ENCODE results near the gene FURIN.
"Not testable (repeated sequence)": the region's sequence is repeated elsewhere in the genome, so short reads cannot be mapped to it uniquely, and the experiment has no call there.

FURIN gene

DNA sequence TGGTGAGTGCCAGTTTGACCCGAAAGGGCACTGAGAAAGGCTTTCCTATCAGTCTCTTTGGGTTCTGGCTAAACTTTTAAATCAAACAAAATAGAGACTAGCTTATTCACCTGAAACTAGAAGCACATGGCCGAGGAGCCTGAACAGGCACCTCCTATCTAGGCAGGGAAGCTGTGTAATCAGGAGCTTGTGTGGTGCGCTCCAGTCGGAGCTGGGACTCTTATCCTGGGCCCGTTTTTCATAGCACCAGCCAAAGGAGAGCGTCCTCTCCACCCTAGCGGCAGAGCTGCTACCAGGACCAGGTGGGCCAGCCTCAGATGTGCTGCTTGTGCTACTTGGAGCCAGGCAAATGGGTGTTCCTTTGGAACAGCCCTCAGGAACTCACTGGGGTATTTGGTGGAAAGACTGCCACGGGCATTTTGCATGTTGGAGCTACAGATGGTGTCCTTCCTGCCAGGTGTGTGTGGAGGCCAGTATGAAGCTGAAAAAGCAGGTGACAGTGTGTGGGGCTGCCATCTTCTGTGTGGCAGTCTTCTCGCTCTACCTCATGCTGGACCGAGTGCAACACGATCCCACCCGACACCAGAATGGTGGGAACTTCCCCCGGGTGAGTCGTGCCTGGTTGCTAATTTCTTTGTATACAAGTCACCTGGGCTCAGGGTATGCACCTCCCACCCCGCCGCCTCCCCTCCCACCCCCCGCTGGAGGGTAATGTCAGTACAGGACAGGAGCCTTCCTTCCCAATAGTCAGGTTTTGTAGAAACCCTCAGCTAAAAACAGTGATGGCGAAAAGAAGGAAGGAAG, 35.5 kb downstream of the FURIN start:
- no peak for DNase-seq

DNA sequence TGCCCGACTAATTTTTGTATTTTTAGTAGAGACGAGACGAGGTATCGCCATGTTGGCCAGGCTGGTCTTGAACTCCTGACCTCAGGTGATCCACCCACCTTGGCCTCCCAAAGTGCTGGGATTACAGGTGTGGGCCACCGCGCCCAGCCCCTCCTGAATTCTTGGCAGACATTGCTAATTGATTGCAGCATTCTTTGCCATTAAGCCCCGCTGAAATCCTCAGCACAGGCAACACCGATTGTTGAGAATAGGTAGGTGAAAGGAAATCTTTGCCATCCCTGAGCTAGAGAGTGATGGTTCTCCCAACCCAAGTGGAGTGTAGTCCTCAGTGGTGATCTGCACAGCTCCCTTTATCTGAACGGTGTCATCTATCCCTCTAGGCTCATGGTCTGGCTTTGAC, 36.4 kb downstream of the FURIN start:
- no peak for DNase-seq

DNA sequence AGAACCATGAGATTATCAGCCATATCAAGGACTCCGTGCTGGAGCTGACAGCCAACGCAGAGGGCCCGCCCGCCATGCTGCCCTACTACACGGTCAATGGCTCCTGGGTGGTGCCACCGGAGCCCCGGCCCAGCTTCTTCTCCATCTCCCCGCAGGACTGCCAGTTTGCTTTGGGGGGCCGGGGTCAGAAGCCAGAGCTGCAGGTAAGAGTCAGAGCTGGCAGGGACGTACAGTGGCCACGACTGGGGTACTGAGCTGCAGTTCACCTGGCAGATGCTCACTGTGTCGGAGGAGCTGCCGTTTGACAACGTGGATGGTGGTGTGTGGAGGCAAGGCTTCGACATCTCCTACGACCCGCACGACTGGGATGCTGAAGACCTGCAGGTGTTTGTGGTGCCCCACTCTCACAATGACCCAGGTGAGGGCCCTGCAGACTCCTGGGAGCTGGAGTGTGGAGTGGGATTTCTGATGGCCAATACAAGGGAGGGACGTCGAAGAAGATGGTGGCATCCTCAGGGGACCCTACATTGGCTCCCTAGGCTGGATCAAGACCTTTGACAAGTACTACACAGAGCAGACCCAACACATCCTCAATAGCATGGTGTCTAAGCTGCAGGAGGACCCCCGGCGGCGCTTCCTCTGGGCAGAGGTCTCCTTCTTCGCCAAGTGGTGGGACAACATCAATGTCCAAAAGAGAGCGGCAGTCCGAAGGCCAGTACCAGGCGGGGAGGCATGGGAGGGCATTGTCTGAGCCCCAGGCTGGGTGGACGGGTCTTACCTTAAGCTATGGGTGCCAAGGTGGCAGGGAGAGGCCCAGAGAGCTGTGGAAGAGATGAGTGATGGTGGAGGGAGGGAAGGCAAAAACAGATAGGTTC, 37.2 kb downstream of the FURIN start:
- DNase-seq, result no peak

DNA sequence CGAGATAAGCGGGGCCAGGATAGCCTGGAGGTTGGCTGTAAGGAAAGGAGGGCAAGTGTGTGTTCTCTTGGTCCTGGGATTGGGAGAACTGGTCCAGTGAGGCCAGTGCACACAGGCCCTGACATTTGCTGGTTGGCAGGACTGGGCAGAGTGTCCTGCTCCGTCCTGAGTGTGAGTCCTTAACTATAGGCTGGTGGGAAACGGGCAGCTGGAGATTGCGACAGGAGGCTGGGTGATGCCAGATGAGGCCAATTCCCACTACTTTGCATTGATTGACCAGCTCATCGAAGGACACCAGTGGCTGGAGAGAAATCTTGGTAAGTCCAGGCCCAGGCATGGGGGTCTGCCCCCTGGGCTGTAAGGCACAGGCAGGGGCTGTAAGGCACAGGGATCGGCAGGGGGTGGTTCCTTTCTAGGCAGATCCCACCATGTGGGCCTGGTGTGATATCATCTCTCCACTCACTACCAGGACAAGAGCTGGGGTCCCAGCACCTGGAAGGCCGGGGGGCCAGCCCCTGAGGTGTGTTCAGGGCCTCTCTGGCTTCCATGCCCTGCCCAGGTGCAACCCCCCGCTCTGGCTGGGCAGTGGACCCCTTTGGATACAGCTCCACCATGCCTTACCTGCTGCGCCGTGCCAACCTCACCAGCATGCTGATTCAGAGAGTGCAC, 37.9 kb downstream of the FURIN start:
- DNase-seq, result no peak

DNA sequence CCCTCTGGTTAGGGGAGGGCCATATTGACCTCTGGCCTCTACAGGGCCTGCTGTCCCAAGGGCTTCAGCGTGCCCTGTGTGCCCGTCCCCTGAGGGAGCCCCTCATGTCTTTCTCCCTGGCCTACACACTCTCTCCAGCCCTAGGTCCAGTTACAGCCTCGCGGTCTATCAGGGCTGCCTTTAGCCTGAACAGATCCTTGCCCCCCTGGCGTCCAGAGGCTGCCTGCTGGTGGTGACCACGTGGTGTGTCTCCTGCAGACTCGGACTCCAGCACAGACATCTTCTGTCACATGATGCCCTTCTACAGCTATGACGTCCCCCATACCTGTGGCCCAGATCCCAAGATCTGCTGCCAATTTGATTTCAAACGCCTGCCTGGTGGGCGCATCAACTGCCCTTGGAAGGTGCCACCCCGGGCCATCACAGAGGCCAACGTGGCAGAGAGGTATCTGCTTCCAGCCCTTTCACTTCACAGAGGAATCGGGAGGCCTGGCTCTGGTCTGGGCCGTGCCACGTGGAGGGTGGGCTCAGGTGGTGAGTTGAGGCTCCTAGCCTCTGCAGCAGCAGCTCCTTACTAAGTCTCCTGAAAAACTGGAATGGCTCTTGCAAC, 38.8 kb downstream of the FURIN start:
- no peak for DNase-seq

DNA sequence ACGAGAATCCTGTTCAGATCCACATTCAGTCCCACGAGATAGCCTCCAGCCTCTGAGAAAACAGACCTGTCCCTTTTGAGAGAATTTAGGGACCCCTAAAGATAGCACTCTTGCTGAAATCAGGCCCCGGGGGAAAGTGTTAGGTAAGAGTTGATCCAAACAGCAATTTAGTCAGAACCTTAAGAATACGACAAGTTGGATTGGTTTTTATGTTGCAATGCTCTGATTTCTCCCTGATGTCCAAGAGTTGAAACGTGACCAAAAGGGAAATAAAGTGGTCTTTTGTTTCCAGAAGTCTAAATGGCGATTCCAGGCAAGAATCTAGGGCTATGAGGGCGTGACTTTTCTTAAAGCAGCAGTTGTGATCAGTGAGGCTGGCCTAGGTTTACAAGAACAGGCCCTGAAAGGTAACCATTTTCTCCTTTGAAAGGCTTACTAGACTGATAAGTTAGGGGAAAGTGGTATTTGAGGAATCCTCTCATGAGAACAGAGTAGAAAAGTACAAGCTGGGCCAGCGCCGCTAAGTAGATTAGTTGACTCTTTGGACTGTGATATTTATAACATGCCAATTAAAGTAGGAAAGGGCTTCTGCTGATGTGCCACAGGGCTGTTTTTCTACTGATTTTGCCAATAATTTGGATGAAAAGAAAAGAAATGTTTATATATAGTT, 39.6 kb downstream of the FURIN start:
- no peak for DNase-seq

DNA sequence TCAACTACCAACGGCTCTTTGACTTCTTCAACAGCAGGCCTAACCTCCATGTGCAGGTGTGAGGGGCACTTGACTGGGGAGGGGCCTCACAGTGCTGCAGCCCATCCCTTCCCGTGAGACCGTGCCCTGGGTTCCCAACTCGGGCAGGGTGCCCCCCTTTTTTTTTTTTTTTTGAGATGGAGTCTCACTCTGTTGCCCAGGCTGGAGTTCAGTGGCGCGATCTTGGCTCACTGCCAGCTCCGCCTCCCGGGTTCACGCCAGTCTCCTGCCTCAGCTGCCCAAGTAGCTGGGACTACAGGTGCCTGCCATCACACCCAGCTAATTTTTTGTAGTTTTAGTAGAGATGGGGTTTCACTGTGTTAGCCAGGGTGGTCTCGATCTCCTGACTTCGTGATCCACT, 41.1 kb downstream of the FURIN start:
- not testable (repeated sequence) for DNase-seq

DNA sequence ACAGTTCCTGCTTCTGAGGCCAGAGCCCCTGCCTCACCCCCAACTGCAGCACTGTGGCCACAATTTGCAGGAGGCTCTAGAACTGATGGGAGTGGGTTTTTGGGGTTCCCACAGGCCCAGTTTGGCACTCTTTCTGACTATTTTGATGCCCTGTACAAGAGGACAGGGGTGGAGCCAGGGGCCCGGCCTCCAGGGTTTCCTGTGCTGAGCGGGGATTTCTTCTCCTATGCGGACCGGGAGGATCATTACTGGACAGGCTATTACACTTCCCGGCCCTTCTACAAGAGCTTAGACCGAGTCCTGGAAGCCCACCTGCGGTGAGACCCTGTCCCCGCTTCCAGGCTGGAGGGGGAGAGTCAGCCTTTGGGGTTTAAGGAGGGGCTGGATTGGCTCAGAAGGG, 41.6 kb downstream of the FURIN start:
- DNase-seq, result no peak

DNA sequence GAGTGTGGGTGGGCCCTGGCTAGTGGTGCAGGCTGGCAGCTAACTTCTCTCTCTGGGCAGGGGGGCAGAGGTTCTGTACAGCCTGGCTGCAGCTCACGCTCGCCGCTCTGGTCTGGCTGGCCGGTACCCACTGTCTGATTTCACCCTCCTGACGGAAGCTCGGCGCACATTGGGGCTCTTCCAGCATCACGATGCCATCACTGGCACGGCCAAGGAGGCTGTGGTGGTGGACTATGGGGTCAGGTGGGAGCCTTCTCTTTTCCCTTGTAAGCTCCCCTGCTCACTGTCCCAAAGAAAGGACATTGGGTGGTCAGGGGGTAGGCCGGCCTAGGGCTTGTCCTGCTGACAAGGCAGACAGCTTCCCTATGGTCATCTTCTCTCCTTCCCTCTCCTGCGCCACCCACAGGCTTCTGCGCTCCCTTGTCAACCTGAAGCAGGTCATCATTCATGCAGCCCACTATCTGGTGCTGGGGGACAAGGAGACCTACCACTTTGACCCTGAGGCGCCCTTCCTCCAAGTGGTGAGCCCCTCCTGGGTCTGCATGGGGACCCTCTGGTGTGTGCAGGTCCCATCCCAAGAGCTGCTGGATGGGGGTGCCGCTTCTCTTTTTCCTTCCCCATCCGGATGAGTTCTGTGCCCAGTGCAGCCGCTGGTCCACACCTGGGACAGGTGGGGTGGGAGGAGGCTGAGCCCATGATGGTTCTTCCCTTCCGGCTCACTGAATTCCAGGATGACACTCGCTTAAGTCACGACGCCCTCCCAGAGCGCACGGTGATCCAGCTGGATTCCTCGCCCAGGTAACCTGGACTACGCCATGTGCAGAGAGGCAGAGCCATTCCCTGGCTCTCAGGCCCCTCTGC, 42.3 kb downstream of the FURIN start:
- DNase-seq, result no peak

DNA sequence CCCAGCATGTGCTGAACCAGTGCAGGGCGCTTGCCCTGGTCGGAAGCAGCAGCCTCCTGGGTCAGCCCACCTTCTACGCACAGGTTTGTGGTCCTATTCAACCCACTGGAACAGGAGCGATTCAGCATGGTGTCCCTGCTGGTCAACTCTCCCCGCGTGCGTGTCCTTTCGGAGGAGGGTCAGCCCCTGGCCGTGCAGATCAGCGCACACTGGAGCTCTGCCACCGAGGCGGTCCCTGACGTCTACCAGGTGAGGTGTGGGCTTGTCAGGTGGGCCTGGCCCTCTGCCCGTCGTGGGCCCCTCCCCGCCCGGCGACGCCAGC, 42.9 kb downstream of the FURIN start:
- DNase-seq, result no peak

DNA sequence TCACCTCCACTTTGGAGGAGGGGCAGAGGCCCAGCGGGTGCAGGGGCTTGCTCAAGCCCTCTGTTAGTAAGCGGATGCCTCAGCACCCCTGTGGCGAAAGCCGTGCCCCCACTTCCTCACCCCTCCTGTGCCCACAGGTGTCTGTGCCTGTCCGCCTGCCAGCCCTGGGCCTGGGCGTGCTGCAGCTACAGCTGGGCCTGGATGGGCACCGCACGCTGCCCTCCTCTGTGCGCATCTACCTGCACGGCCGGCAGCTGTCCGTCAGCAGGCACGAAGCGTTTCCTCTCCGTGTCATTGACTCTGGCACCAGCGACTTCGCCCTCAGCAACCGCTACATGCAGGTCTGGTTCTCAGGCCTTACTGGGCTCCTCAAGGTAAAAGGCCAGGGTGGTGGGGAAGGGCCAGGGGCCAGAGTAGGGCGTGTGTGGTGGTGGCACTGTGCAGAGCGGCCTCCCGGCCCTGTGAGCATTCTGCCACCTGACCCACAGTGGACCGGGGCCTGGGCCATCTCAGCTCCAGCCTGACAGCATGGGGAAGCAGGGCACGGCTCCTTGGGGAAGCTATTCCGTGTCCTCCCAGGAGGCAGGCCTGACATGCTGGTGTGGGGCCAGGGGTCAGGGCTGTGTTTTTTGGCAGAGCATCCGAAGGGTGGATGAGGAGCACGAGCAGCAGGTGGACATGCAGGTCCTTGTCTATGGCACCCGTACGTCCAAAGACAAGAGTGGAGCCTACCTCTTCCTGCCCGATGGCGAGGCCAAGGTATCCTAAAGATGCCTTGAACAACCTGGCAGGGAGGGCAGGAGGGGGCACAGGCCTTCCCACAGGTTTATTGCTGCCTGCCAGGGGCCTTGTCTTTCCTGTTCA, 43.8 kb downstream of the FURIN start:
- no peak for DNase-seq

DNA sequence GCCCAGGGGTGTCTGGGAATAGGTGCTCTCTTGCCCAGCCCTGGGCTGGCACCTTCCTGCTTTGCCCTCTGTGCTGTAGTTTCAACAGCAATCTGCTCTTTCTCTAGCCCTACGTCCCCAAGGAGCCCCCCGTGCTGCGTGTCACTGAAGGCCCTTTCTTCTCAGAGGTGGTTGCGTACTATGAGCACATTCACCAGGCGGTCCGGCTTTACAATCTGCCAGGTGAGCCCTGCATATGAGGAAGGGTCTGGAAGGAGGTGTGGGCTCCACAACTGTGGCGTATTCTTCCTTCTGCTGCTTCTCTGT, 44.3 kb downstream of the FURIN start:
- no peak for DNase-seq

DNA sequence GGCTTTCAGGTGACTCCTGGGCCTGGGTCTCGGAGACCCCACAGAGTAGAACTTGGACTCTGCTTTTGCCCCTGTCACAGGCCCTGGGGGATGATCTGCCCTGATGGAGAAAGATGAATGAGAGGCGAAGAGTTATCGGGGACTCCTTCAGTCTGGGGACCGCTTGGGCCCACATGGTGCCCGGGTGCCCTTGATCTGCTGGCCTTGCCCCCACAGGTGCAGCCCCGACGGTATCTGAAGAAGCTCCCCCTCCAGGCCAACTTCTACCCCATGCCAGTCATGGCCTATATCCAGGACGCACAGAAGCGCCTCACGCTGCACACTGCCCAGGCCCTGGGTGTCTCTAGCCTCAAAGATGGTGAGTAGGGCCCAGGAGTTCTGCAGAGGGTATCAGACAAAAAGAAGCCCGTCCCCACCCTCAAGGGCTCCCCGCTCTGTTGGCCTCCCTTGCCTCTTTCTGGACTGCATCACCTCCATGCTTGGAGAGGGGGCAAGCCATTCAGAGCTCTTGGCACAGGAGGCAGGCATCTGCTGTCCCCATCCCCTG, 45.1 kb downstream of the FURIN start:
- DNase-seq, result no peak

DNA sequence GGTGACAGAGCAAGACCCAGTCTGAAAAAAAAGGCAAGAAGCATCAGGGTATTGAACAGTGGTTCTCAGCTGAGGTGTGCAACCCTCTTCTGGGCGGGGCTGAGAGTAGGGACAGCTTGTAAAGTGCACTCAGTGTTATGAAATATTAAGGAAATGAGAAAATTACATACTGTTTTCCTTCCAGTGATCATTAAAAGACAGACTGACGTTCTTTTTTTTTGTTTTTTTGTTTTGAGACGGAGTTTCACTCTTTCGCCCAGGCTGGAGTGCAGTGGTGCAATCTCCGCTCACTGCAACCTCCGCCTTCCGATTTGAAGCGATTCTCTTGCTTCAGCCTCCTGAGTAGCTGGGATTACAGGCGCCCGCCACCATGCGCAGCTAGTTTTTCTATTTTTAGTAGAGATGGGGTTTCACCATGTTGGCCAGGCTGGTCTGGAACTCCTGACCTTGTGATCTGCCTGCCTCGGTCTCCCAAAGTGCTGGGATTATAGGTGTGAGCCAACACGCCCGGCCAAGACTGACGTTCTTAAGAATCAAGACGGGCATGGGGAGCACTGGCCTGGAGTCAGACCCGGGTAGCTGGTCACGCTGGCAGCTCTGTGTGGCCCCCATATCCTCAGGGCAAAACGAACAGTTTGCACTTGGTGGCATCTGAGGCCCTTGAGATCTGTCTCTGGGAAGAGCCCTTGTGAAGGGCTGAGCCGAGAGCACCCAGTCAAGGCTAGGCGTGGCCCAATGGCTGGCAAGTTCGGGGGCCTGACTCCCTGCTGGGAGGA, 46.1 kb downstream of the FURIN start:
- no peak for DNase-seq

DNA sequence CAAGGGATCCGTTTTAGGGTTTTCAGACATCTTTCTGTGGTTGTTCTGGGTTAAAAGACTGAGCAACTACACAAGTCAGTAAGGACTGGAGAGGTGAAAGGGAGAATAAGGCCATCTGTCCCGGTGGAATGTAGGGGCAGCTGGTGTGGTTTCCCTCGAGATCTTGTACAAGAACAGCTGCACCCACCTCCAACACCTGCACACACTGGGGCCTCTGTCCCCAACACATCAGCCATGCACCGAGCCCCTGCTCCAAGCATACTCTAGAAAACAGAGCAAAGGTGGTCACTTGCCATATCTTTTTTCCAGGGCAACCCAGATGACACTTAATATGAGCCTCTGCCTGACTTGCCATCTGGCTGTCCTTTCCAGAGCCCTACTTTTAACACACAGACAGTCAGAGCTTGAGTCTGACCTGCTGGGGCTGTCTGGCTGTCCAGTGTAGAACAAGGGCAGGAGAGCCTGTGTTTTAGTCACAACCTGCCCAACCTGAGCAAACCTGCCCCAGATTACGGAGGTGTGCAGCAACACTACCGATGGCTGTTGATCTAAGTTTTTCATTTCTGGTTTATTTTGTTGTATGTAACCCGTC, 46.9 kb downstream of the FURIN start:
- no peak for DNase-seq

DNA sequence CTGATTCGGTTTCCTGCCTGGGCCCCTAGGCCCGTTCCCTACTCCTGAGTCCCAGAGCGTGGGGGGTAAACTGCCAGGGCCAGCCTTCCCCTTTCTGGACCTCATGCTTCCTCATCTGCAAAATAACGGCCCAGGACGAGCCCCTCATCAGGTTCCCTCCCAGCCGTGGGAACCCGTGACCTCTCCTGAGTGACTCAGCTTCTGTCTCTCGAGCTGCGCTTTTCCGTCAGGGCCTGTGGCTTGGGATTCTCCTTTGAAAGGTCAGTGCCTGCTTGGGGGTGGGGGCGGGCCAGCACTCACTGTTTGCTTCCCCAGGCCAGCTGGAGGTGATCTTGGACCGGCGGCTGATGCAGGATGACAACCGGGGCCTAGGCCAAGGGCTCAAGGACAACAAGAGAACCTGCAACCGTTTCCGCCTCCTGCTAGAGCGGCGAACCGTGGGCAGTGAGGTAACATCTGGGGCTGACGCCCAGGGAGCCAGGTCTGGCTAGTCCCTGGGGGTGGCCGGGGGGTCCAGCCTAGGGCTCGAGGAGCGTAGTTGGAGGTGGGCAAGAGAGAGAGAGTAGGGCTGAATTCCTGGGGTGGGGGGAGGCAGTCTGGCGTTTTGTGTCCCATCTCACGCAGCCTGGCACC, 47.5 kb downstream of the FURIN start:
- no peak for DNase-seq

DNA sequence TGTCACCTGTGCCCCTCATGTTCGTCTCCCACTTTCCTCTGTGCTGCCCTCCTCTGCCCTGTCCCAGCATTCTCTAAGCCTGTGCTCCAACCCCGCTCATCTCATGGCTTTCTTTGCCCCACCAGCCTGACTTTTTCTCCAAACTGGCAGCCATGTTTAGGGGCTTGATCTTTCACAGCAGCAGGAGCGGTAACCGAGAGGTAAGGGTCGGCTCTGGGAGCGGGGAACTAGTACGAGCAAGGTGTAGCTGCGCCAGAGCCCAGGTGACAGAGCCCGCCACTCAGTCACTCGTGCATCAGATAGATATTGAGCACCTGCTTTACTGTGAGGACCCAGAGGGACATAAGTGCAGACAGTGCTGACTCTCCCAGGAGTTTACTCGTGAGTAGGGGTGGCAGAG, 48.1 kb downstream of the FURIN start:
- no peak for DNase-seq

DNA sequence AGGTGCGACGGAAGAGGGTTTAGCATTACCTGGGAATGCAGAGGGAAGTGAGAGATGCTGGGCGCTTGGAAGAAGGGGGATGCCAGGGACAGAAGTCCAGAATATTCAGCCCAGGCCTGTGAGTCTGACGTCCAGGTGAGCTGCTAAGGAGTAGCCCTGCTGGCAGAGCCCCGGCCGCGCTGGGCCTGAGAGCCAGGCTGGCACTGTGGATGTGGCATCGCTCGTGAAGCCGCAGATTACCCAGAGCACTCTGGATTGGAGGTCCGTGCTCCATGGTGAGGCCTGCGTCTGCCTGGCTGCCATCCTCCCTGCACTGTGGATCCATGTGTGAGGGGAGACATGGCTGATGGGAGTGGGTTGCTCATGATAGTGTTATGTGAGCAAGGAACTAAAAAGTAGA, 49.2 kb downstream of the FURIN start:
- no peak for DNase-seq

All from NCI-H187 treated with DMSO at 0.1 percent for 48 hours (cell line).